GM18517 (cell line): Measurements from ENCODE around the gene DNAJC1.
A peak's percentile ranks its signal among the peaks of the same experiment; 100 is the strongest.
"Not testable (repeated sequence)": the region's sequence is repeated elsewhere in the genome, so short reads cannot be mapped to it uniquely, and the experiment has no call there.

Source experiments
- ATAC-seq: cut with Tn5 transposase; IDR thresholded peaks from one replicate; pipeline ENCODE4 v1.9.1; 2021; ENCODE audit warnings: mild to moderate bottlenecking, moderate library complexity; ENCODE audit not compliant: unreplicated experiment

Gene DNAJC1

GRCh38 chr10:22003177-22003963 lies at the start of gene DNAJC1:
Gene DNAJC1 (minus strand): TSS chr10:22003730. CDS start chr10:22003434, 296 bp downstream.
- ATAC-seq = peak; percentile 95

- ATAC-seq = no peak
Observed at GRCh38 chr10:22053048-22053447, 49.5 kb upstream of the DNAJC1 start.

- ATAC-seq = no peak
Observed at GRCh38 chr10:22049635-22050034, 46.1 kb upstream of the DNAJC1 start.

GRCh38 chr10:22047812-22048211 lies 44.3 kb upstream of the DNAJC1 start:
- ATAC-seq = no peak

- no peak for ATAC-seq
Observed at GRCh38 chr10:22043327-22043633, 39.8 kb upstream of the DNAJC1 start.

GRCh38 chr10:22042557-22043326 lies 39.2 kb upstream of the DNAJC1 start:
- ATAC-seq = no peak

GRCh38 chr10:22034333-22034732 lies 30.8 kb upstream of the DNAJC1 start:
- ATAC-seq = no peak

GRCh38 chr10:22032268-22032667 lies 28.7 kb upstream of the DNAJC1 start:
- ATAC-seq = not testable (repeated sequence)

GRCh38 chr10:22030421-22030820 lies 26.9 kb upstream of the DNAJC1 start:
- ATAC-seq = no peak

GRCh38 chr10:22029445-22030236 lies 26.1 kb upstream of the DNAJC1 start:
- no peak for ATAC-seq

GRCh38 chr10:22027364-22028238 lies 24.1 kb upstream of the DNAJC1 start:
- ATAC-seq = no peak

- ATAC-seq = no peak
Observed at GRCh38 chr10:22026287-22026686, 22.8 kb upstream of the DNAJC1 start.

GRCh38 chr10:22023508-22023907 lies 20.0 kb upstream of the DNAJC1 start:
- no peak for ATAC-seq

GRCh38 chr10:22022257-22023032 lies 18.9 kb upstream of the DNAJC1 start:
- ATAC-seq = no peak

GRCh38 chr10:22021144-22021543 lies 17.6 kb upstream of the DNAJC1 start:
- ATAC-seq = not testable (repeated sequence)

GRCh38 chr10:22017283-22018020 lies 13.9 kb upstream of the DNAJC1 start:
- ATAC-seq = no peak

GRCh38 chr10:22016046-22016705 lies 12.6 kb upstream of the DNAJC1 start:
- ATAC-seq = no peak

- no peak for ATAC-seq
Observed at GRCh38 chr10:22010973-22011408, 7.5 kb upstream of the DNAJC1 start.
